HG03442 (cell line): ENCODE data around the gene TBC1D22A.

Experiments used
- ATAC-seq: cut with Tn5 transposase; IDR thresholded peaks from one replicate; pipeline ENCODE4 v1.9.1; 2021; ENCODE audit warnings: mild to moderate bottlenecking, moderate library complexity; ENCODE audit not compliant: unreplicated experiment

TBC1D22A gene

GRCh38 chr22:47063606-47064005, 301.2 kb downstream of the TBC1D22A start:
- no peak for ATAC-seq

GRCh38 chr22:47064016-47064415, 301.6 kb downstream of the TBC1D22A start:
- ATAC-seq, result no peak

GRCh38 chr22:47064416-47064815, 302.0 kb downstream of the TBC1D22A start:
- ATAC-seq, result no peak

GRCh38 chr22:47065756-47066615, 303.5 kb downstream of the TBC1D22A start:
- no peak for ATAC-seq

GRCh38 chr22:47066616-47066905, 304.1 kb downstream of the TBC1D22A start:
- ATAC-seq, result no peak

GRCh38 chr22:47067321-47067890, 305.0 kb downstream of the TBC1D22A start:
- no peak for ATAC-seq

GRCh38 chr22:47067911-47068625, 305.6 kb downstream of the TBC1D22A start:
- ATAC-seq, result no peak

- no peak for ATAC-seq
These were observed 306.2 kb downstream of the TBC1D22A start for GRCh38 chr22:47068626-47068996.

GRCh38 chr22:47069270-47069669, 306.8 kb downstream of the TBC1D22A start:
- no peak for ATAC-seq

GRCh38 chr22:47071078-47071806, 308.8 kb downstream of the TBC1D22A start:
- ATAC-seq, result no peak

- no peak for ATAC-seq
These were observed 309.6 kb downstream of the TBC1D22A start for GRCh38 chr22:47071807-47072641.

GRCh38 chr22:47072642-47072967, 310.2 kb downstream of the TBC1D22A start:
- no peak for ATAC-seq

- ATAC-seq, result no peak
These were observed 310.6 kb downstream of the TBC1D22A start for GRCh38 chr22:47073075-47073474.

GRCh38 chr22:47074105-47074504, 311.7 kb downstream of the TBC1D22A start:
- no peak for ATAC-seq

- no peak for ATAC-seq
These were observed 313.1 kb downstream of the TBC1D22A start for GRCh38 chr22:47075568-47075967.

GRCh38 chr22:47076758-47077157, 314.3 kb downstream of the TBC1D22A start:
- ATAC-seq, result no peak

- ATAC-seq, result no peak
These were observed 317.6 kb downstream of the TBC1D22A start for GRCh38 chr22:47080100-47080499.

- no peak for ATAC-seq
These were observed 320.1 kb downstream of the TBC1D22A start for GRCh38 chr22:47082505-47082904.

GRCh38 chr22:47083379-47083986, 321.0 kb downstream of the TBC1D22A start:
- no peak for ATAC-seq

GRCh38 chr22:47084226-47084625, 321.8 kb downstream of the TBC1D22A start:
- no peak for ATAC-seq
